IMR-90 (cell line): ENCODE data around the gene STAP2. TPM values are rescaled to one million over a fixed set of nuclear protein-coding genes. Genes with fewer than 3 reads are reported as not detected.

Experiments
- ATAC-seq: fragments of 200-7000 bp; cut with Tn5 transposase; 2 replicates; pipeline ENCODE4 v1.9.1; 2020; ENCODE audit warnings: low read depth, mild to moderate bottlenecking, moderate library complexity
- BruUV-seq: library from RNA; stranded (reverse); fragments of 400-500 nt; replicated peaks from 2 replicates; lab custom pipeline; 2021; lab: Mats Ljungman, UMichigan
- CTCF ChIA-PET: fragments of 300-600 bp; formaldehyde crosslinking; extraction: SDS; loops from one replicate; lab custom pipeline; 2021; ENCODE audit warnings: antibody characterized with exemption; lab: Yijun Ruan, JAX
- POLR2A ChIA-PET: fragments of 300-600 bp; sonication (Branson Sonifier 250); formaldehyde crosslinking; loops from one replicate; lab custom pipeline; 2022; ENCODE audit warnings: antibody characterized with exemption; ENCODE audit not compliant: unreplicated experiment; lab: Charles Lee
- DNase-seq: peaks from one replicate; pipeline ENCODE4 v3.0.0; 2013
- H2AFZ ChIP-seq: replicated peaks from 2 replicates; pipeline ENCODE3; 2013; ENCODE audit warnings: low read length, mild to moderate bottlenecking; ENCODE audit not compliant: poor library complexity
- H2AK5ac ChIP-seq: 2 replicates; pipeline ENCODE4 v1.6.1; 2013; ENCODE audit warnings: low read depth, low read length, inconsistent platforms
- H2AK9ac ChIP-seq: replicated peaks from 2 replicates; pipeline ENCODE3; 2013; ENCODE audit warnings: mild to moderate bottlenecking, low read depth, low read length, moderate library complexity; ENCODE audit not compliant: poor library complexity
- H2BK120ac ChIP-seq: 2 replicates; pipeline ENCODE4 v1.6.1; 2013; ENCODE audit warnings: low read depth, low read length, inconsistent platforms
- H2BK15ac ChIP-seq: 3 replicates; pipeline ENCODE4 v1.6.1; 2013; ENCODE audit warnings: low read depth, low read length, inconsistent platforms
- H2BK20ac ChIP-seq: 2 replicates; pipeline ENCODE4 v1.6.1; 2013; ENCODE audit warnings: low read depth, mild to moderate bottlenecking, inconsistent platforms, low read length, moderate library complexity
- H2BK5ac ChIP-seq: 2 replicates; pipeline ENCODE4 v1.6.1; 2013; ENCODE audit warnings: mild to moderate bottlenecking, low read depth, low read length, inconsistent platforms; ENCODE audit not compliant: poor library complexity, severe bottlenecking
- H3K14ac ChIP-seq: replicated peaks from 2 replicates; pipeline ENCODE4 v1.6.1; 2013; ENCODE audit warnings: low read depth, low read length, inconsistent platforms
- H3K18ac ChIP-seq: 2 replicates; pipeline ENCODE4 v1.6.1; 2013; ENCODE audit warnings: low read depth, low read length, control low read depth
- H3K23ac ChIP-seq: 2 replicates; pipeline ENCODE4 v1.6.1; 2013; ENCODE audit warnings: low read depth, low read length, inconsistent platforms
- H3K27ac ChIP-seq: 2 replicates; pipeline ENCODE4 v1.5.1; 2013; ENCODE audit warnings: mild to moderate bottlenecking, control low read depth, low read length; ENCODE audit not compliant: insufficient read depth
- H3K27me3 ChIP-seq: 2 replicates; pipeline ENCODE4 v1.6.1; 2013; ENCODE audit warnings: low read length; ENCODE audit not compliant: control insufficient read depth, insufficient read depth
- H3K36me3 ChIP-seq: 2 replicates; pipeline ENCODE4 v1.6.1; 2013; ENCODE audit warnings: low read length, mixed read lengths; ENCODE audit not compliant: control insufficient read depth, insufficient read depth
- H3K4ac ChIP-seq: 2 replicates; pipeline ENCODE4 v1.6.1; 2013; ENCODE audit warnings: low read depth, low read length, inconsistent platforms
- H3K4me1 ChIP-seq: 2 replicates; pipeline ENCODE4 v1.6.1; 2013; ENCODE audit warnings: low read length, mixed read lengths; ENCODE audit not compliant: control insufficient read depth, insufficient read depth
- H3K4me2 ChIP-seq: 2 replicates; pipeline ENCODE4 v1.6.1; 2013; ENCODE audit warnings: low read depth, mild to moderate bottlenecking, control low read depth, low read length, moderate library complexity
- H3K4me3 ChIP-seq: 2 replicates; pipeline ENCODE4 v1.5.1; 2013; ENCODE audit warnings: low read depth, mild to moderate bottlenecking, control low read depth, low read length, moderate library complexity; ENCODE audit not compliant: insufficient read depth
- H3K56ac ChIP-seq: 2 replicates; pipeline ENCODE4 v1.6.1; 2013; ENCODE audit warnings: low read length, inconsistent platforms; ENCODE audit not compliant: insufficient read depth; ENCODE audit errors: extremely low read depth
- H3K79me1 ChIP-seq, 2 experiments: 2 replicates each; pipeline ENCODE4 v1.6.1; 2013; ENCODE audit warnings: low read length in 2 of 2, inconsistent platforms in 1 of 2, low read depth in 1 of 2
- H3K9ac ChIP-seq: 2 replicates; pipeline ENCODE4 v1.6.1; 2013; ENCODE audit warnings: low read depth, low read length, control low read depth
- H3K9me1 ChIP-seq: 2 replicates; pipeline ENCODE4 v1.6.1; 2013; ENCODE audit warnings: low read length, inconsistent platforms; ENCODE audit not compliant: insufficient read depth
- H3K9me3 ChIP-seq: 2 replicates; pipeline ENCODE4 v1.6.1; 2013; ENCODE audit warnings: low read length; ENCODE audit not compliant: control insufficient read depth, insufficient read depth
- H4K20me1 ChIP-seq: 2 replicates; pipeline ENCODE4 v1.6.1; 2013; ENCODE audit warnings: low read length, inconsistent platforms; ENCODE audit not compliant: insufficient read depth
- H4K5ac ChIP-seq: 2 replicates; pipeline ENCODE4 v1.6.1; 2013; ENCODE audit warnings: mild to moderate bottlenecking, low read depth, low read length, control low read depth
- H4K8ac ChIP-seq, 2 experiments: 2 replicates each; pipeline ENCODE4 v1.6.1; 2013; ENCODE audit warnings: low read depth in 2 of 2, low read length in 2 of 2, control low read depth in 1 of 2, inconsistent platforms in 1 of 2
- H4K91ac ChIP-seq: 2 replicates; pipeline ENCODE4 v1.6.1; 2013; ENCODE audit warnings: low read depth, low read length, inconsistent platforms; ENCODE audit not compliant: insufficient read depth
- CTCF ChIP-seq: conservative IDR thresholded peaks from 2 replicates; pipeline ENCODE4 v1.5.1; 2012; ENCODE audit warnings: mild to moderate bottlenecking, low read depth, low read length, improper control_type of control experiment
- ELK1 ChIP-seq: fragments of 150-350 bp; IDR thresholded peaks from 2 replicates; pipeline ENCODE4 v1.6.1; 2016; ENCODE audit warnings: low read depth, mild to moderate bottlenecking, low read length, moderate library complexity, borderline replicate concordance
- WGBS, 2 experiments: methylation state at CpG; one replicate each; pipeline versions ENCODE4 v1.1.5 to v1.1.7; 2013; ENCODE audit warnings: missing lambda C conversion rate in 2 of 2; ENCODE audit not compliant: insufficient read length in 1 of 2; ENCODE audit errors: extremely low coverage in 2 of 2; 5-methylcytosine and 5-hydroxymethylcytosine counted together
- dilution Hi-C: fragments of 300-500 bp; cut with HindIII; formaldehyde crosslinking; loops from one replicate; pipeline ENCODE4 v1.14.3; 2018; ENCODE audit warnings: low sequenced_read_pairs; ENCODE audit not compliant: unreplicated experiment
- in situ Hi-C: fragments of 300-500 bp; cut with MboI; formaldehyde crosslinking; loops from 3 replicates; pipeline ENCODE4 v1.14.3; 2019; ENCODE audit warnings: low sequenced_read_pairs, inconsistent platforms, mixed read lengths
- intact Hi-C: fragments of 100-400 bp; cut with micrococcal nuclease; formaldehyde crosslinking; loops from 2 replicates; pipeline ENCODE4 v1.10.0; 2022
- polyA plus RNA-seq, 3 experiments: library from polyadenylated mRNA; depleted of rRNA; stranded (reverse); fragments of >200 nt; gene quantifications; 2 replicates each; pipeline ENCODE4 v1.2.3, GENCODE V29; 2012; ENCODE audit warnings: low replicate concordance in 1 of 3
- total RNA-seq: library from RNA; depleted of rRNA; stranded (reverse); fragments of >200 nt; gene quantifications from 2 replicates; pipeline ENCODE4 v1.2.3, GENCODE V29; 2012

Gene STAP2
- total and polyA plus RNA-seq, 2 of the 4 experiments (the other 2 are of a cell fraction) = 1.3 to 3.4 TPM

GRCh38 chr19:4368128-4368820 is 29.6 kb upstream of the STAP2 start:
- BruUV-seq = no TSS peak
- ATAC-seq = no peak; the same call in 1 of the 2 replicates

More at GRCh38 chr19:4368128-4368820, 29.6 kb upstream of the STAP2 start:
- H4K5ac ChIP-seq = no peak overlapping the region; the same call in 1 of the 2 replicates
- H4K8ac ChIP-seq = peak overlapping the region in 1 of 2 experiments; percentile 49; a peak in 1 of 4 replicates
- peaks cover 35% of the 10 kb centered on the region for H4K20me1 ChIP-seq
- H2AK9ac ChIP-seq = no peak overlapping the region
- no peaks in the 10 kb centered on the region for H3K27me3 ChIP-seq
- intact Hi-C loops = no loop called here
- H2BK20ac ChIP-seq = no peak overlapping the region
- dilution Hi-C loops = no loop called here
- peaks cover 21% of the 10 kb centered on the region for H3K9me1 ChIP-seq
- H3K9ac ChIP-seq = no peak overlapping the region
- peak overlapping the region; percentile 27 for H2BK5ac ChIP-seq
- in situ Hi-C loops = no loop called here
- H3K36me3 ChIP-seq = peaks cover 36% of the 10 kb centered on the region
- H3K4ac ChIP-seq = peak overlapping the region; percentile 72
- no peak overlapping the region for H2AFZ ChIP-seq
- no peak overlapping the region for H4K91ac ChIP-seq
- peaks cover 22% of the 10 kb centered on the region for H3K4me1 ChIP-seq
- DNase-seq = peak; percentile 36
- H2BK120ac ChIP-seq = no peak overlapping the region
- H3K79me1 ChIP-seq = peaks cover 20 to 83% of the 10 kb centered on the region in 2 experiments
- ChIA-PET CTCF (no interaction called here), POLR2A (no interaction called here)
- no peak overlapping the region for H2BK15ac ChIP-seq
- WGBS, 2 experiments = 82% methylated on average over 9 of the region's 19 CpGs; no CpG with 5 or more reads in 1 of the 2 experiments
- no peak overlapping the region for H3K56ac ChIP-seq
- H3K4me3 ChIP-seq = no peak overlapping the region
- H3K18ac ChIP-seq = no peak overlapping the region
- H3K23ac ChIP-seq = peak overlapping the region; percentile 8; the same call in 1 of the 2 replicates
- H2AK5ac ChIP-seq = 0 out of 2 replicates have a peak overlapping the region, but pooled peaks have one; percentile 7
- peak overlapping the region; percentile 31 for H3K27ac ChIP-seq
- no peak overlapping the region for H3K14ac ChIP-seq
- H3K4me2 ChIP-seq = no peak overlapping the region
- no peaks in the 10 kb centered on the region for H3K9me3 ChIP-seq
- no peak for TF ChIP-seq CTCF
- TF ChIP-seq ELK1 = no peak
